Hippocampal formation (tissue), 2 donors: ENCODE results near the gene CAPG.
"Not testable (repeated sequence)": the region's sequence is repeated elsewhere in the genome, so short reads cannot be mapped to it uniquely, and the experiment has no call there.

Experiments used
- DNase-seq, 2 donors: peaks; one replicate each; lab custom pipeline; 2025; lab: John Stamatoyannopoulos, UW

The CAPG gene

DNA sequence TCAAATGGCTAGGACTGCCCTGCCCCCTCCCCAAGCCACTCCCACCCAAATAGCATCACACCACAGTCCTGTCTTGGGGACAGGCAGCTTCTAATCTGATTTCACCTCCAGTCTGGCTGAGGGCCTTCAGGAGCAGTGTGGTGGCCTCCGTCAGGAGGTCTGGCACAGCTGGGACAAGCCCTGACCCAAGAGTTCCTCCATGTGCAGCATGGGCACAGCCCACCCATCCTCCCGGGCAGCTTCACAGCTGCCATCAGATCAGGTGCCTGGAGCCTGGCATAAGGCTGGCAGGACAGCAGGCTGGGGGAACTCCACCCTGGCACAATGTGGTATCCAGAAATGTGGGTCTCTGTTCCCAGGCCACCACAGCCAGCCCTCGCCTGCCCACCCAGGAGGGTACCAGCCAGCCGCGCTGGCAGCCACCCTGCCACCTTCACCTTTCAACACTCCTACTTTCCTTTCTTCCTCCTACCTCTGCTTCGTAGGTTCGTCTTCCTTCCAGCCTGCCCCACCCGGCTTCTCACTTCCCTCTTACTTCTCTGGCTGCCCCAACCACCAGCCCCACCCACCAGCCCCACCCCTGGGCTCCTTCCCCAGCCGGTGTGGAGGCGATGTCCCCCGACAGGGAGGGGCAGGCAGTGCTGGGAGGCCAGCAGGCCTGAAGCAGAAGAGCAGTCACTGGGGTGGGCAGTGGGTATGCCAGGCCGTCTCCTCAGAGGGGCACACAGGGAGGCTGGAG is at the start of gene CAPG:
Gene CAPG, minus strand, starts transcription at position 522 of the 739 bp plus-strand sequence. CDS start 8,221 bp downstream, outside the sequence.
- DNase-seq: no peak

- no peak for DNase-seq
Observed at GRCh38 chr2:85459771-85460170, 49.6 kb upstream of the CAPG start.

- DNase-seq: no peak
Observed at GRCh38 chr2:85458601-85459563, 48.7 kb upstream of the CAPG start.

DNA sequence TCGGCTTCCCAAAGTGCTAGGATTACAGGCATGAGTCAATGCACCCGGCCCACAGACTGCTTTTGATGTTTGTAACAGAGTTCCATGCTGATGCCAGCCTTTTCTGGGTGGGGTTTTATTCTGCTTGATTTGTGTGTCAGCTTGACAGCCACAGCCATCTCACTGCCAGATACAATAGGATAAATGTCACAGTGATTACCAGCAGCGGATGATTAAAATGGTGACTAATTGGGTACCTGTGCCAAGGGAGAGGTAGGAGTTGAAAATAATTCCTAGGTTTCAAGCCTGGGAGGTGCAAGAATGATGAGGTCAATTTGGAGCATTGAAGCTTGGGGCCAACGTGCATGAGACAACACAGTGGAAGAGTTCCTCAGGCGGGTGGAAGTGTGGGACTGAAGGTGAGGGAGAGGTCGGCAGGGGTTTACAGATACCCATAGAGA is 47.7 kb upstream of the CAPG start:
- DNase-seq: no peak

GRCh38 chr2:85457043-85457442 is 46.9 kb upstream of the CAPG start:
- no peak for DNase-seq

DNA sequence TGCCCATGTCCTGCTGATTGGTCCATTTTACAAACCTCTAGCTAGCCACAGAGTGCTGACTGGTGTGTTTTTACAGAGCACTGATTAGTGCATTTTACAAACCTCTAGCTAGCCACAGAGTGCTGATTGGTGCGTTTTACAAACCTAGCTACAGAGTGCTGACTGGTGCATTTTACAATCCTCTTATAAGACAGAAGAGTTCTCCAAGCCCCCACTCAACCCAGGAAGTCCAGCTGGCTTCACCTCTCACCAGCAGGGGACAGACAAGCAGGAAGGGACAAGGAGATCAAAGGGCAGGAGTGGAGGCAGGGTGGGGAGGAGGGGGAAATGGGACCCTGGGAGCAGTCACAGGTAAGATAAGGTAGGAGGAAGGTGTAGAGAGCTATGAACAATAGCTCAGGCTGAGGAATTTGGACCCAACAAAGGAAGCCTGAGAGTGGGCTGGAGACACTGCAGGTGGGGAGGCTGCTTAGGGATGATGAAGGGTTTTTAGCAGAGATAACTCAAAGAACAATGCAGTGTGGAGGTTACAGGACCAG is 45.5 kb upstream of the CAPG start:
- no peak for DNase-seq

- DNase-seq: no peak
Observed at GRCh38 chr2:85453571-85453970, 43.4 kb upstream of the CAPG start.

- DNase-seq: no peak
Observed at GRCh38 chr2:85452237-85452636, 42.1 kb upstream of the CAPG start.

GRCh38 chr2:85449214-85449588 is 39.0 kb upstream of the CAPG start:
- no peak for DNase-seq

DNA sequence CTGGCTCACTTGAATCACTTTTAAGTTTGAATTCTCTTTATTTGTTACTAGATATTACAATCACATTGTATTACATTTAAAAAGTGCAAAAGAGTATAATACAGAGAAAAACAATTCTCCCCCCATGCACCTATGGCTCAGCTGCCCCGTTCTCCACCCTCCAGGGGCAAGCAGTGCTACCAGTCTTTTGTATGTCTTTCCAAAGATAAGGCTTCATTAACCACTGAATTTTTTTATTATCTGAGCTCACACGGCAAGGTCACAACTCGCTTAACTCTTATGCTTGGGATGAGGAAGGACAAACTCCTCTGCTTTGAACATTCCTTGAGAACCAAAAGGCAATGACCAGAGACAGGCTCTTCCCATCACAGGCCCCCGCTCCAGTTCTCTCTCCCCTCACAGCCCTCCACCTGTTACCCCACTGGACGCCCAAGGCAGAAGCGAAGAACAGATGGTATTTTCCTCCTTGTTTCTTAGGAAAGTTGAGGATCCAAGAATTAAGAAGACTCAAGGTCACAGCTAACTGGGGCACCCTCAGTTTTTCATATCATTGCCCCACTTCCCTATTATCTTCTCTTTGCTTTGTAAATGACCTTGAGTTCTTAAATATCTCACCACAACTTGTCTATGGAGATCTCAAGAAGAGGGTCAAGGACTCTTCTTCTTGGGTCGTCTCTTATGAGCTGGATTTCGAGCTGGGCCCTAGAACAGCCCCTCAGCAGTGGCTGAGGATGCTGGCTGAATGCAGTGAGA is 38.5 kb upstream of the CAPG start:
- DNase-seq: no peak

GRCh38 chr2:85447222-85447585 is 37.0 kb upstream of the CAPG start:
- no peak for DNase-seq

- no peak for DNase-seq
Observed at GRCh38 chr2:85446296-85447221, 36.4 kb upstream of the CAPG start.

DNA sequence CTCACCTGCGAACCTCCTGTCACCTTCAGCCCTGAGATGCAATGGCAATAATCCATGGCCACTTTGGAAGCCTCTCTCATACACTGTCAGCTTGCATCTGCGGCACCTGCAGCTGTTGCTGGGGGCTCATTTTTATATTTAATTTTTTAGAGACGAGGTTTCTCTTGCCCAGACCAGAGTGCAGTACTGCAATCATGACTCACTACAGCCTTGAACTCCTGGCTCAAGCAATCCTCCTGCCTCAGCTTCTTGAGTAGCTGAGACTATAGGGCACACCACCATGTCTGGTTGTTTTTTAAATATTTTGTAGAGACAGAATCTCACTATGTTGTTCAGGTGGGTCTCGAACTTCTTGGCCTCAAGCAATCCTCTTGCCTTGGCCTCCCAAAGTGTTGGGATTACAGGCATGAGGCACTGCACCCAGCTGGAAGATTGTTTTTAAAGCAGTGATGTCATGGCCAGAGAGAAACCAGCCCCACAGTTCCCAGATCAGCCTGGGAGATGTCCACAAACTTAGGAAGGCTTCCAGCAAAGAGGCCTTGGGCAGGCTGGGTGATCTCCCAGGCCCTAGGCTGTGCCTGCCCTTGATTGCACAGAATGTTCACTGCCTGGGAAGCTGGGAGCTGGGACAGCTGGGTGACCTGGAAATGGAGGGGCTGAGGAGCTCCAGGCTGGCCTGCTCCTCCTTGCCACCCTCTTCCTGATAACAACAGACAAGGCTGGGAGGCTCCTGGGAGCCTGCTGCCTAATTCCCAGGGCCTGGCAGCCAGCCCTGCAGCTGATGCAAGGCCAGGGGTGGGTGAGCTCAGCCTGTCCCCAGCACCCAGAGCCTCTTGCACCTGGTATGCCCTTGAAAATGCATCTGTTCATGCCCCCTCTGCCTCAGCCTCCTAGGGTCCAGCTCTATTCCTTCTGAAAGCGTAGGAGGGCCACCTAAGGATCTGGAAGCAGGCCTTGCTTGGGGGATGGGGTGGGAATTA is 35.4 kb upstream of the CAPG start:
- DNase-seq: no peak

- DNase-seq: no peak
Observed at GRCh38 chr2:85444629-85445172, 34.5 kb upstream of the CAPG start.

GRCh38 chr2:85441864-85442263 is 31.7 kb upstream of the CAPG start:
- no peak for DNase-seq

DNA sequence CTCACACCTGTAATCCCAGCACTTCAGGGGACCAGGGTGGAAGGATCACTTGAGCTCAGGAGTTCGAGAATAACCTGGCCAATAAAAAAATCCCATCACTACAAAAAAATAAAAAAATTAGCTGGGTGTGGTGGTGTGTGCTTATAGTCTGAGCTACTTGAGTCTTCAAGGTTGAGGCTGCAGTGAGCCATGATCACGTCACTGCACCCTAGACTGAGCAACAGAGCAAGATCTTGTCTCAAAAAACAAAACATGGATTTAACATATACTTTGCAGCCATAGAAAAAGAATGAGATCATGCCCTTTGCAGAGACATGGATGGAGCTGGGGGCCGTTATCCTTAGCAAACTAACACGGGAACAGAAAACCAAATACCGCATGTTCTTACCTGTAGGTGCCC is 30.6 kb upstream of the CAPG start:
- DNase-seq: no peak

GRCh38 chr2:85439986-85440385 is 29.8 kb upstream of the CAPG start:
- DNase-seq: no peak

- DNase-seq: not testable (repeated sequence)
Observed at GRCh38 chr2:85439569-85439968, 29.4 kb upstream of the CAPG start.

DNA sequence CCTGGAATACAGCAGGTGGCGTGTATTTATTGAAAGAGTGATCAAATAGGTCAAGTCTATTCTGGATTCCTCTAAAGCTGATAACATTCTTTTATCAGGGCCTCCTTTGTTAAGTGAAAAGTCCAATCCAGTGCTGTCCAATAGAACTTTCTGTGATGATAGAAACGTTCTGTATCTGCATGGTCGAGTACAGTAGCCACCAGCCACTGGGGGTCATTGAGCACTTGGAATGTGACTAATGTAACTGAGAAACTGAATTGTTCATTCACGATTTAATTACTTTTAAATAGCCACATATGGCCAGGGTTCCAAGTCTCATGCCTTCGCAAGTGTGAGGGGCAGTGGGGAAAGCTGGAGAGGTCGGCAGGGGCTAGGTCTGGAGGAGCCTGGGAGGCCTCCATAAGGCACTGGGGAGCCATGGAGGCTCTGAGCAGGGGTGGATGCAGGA is 28.9 kb upstream of the CAPG start:
- no peak for DNase-seq
